WERI-Rb-1 (cell line): Measurements from ENCODE around the gene ZSCAN29.

ENCODE experiments used
- DNase-seq: peaks from one replicate; pipeline ENCODE4 v3.0.0-alpha.2; 2020
- H3K27ac ChIP-seq: fragments of 250-450 bp; sonication (Bioruptor Pico); 2 replicates; pipeline ENCODE4 v1.5.1; 2020; ENCODE audit warnings: mild to moderate bottlenecking, moderate library complexity
- H3K27me3 ChIP-seq: fragments of 250-450 bp; sonication (Bioruptor Pico); 2 replicates; pipeline ENCODE4 v1.5.1; 2021; ENCODE audit warnings: mild to moderate bottlenecking, low read depth, moderate library complexity; ENCODE audit not compliant: insufficient read depth, severe bottlenecking
- H3K36me3 ChIP-seq: fragments of 250-450 bp; sonication (Bioruptor Pico); 2 replicates; pipeline ENCODE4 v1.5.1; 2020; ENCODE audit warnings: mild to moderate bottlenecking, moderate library complexity
- H3K4me3 ChIP-seq: 2 replicates; pipeline ENCODE4 v1.5.1; 2011; ENCODE audit warnings: low read depth, mild to moderate bottlenecking, control low read depth, low read length
- H3K9me3 ChIP-seq: fragments of 250-450 bp; sonication (Bioruptor Pico); 2 replicates; pipeline ENCODE4 v1.5.1; 2021; ENCODE audit warnings: mild to moderate bottlenecking, moderate library complexity; ENCODE audit not compliant: severe bottlenecking
- TF ChIP-seq, protein P1 (sequence below): IDR thresholded peaks from 2 replicates; pipeline ENCODE4 v1.5.1; 2011; ENCODE audit warnings: low read depth, mild to moderate bottlenecking, control low read depth, inconsistent platforms, low read length

The ZSCAN29 gene

DNA sequence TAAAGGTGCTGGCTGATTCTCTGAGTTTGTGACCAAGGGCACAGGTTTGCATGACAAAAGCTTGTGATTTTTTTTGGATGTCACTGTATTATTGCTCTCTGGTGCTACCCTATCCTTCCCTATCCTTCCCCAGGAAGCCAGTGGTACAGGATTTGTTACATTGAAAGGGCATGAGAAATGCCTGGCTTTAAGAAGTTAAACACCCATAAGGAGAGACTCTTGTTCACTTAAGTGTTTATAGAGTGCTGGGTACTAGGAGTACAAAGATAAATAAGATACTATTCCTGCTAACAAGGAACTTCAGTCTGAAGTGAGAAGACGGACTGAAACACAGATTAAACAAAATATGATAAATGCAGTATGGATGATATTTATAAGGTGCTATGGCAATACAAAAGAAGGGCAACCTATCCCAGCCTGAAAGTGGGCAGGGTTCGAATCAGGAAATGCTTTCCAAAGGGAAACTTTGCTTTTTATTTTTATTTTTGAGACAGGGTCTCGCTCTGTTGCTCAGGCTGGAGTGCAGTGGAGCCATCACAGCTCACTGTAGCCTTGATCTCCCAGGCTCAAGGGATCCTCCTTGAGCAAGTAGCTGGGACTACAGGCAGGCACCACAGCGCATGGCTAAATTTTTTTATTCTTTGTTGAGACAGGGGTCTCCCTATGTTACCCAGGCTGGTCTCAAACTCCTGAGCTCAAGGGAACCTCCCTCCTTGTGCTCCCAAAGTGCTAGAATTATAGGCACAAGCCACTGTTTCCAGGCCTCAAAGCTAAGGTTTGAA is 51.7 kb downstream of the ZSCAN29 start:
- DNase-seq = no peak
- Histone ChIP-seq H3K27ac (no peak overlapping the region), H3K36me3 (no peaks in the 10 kb centered on the region), H3K4me3 (no peak overlapping the region), H3K9me3 (no peaks in the 10 kb centered on the region), H3K27me3 (no peaks in the 10 kb centered on the region)
- TF ChIP-seq, protein P1, sequence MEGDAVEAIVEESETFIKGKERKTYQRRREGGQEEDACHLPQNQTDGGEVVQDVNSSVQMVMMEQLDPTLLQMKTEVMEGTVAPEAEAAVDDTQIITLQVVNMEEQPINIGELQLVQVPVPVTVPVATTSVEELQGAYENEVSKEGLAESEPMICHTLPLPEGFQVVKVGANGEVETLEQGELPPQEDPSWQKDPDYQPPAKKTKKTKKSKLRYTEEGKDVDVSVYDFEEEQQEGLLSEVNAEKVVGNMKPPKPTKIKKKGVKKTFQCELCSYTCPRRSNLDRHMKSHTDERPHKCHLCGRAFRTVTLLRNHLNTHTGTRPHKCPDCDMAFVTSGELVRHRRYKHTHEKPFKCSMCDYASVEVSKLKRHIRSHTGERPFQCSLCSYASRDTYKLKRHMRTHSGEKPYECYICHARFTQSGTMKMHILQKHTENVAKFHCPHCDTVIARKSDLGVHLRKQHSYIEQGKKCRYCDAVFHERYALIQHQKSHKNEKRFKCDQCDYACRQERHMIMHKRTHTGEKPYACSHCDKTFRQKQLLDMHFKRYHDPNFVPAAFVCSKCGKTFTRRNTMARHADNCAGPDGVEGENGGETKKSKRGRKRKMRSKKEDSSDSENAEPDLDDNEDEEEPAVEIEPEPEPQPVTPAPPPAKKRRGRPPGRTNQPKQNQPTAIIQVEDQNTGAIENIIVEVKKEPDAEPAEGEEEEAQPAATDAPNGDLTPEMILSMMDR = no peak

DNA sequence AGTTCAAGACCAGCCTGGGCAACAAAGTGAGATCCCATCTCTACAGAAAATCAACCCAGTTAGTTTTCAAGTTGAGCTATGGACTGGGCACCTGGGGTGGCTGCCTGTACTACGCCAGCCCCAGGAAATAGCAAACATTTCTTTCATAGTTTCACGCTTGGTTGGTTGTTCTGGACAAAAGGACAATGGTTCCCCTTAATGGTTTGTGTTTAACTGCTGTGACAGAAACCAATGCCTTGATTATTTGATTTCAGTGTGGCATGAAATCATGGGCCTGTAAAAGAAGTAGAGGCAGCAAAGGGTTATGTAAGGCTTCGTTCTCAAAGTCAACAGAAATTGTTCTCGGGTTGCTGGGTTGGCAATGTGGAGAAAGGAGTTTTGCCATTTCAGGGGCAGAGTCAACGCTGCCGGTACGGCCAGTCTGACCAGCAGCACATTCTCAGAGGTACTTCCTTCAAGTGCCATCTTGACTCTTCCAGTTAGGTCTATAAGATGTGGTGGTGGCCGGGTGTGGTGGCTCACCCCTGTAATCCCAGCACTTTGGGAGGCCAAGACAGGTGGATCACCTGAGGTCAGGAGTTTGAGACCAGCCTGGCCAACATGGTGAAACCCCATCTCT is 53.2 kb downstream of the ZSCAN29 start:
- no peaks in the 10 kb centered on the region for H3K9me3 ChIP-seq
- H3K27me3 ChIP-seq = no peaks in the 10 kb centered on the region
- no peak overlapping the region for H3K27ac ChIP-seq
- no peak for DNase-seq
- TF ChIP-seq, protein P1 = no peak
- H3K36me3 ChIP-seq = no peaks in the 10 kb centered on the region
- H3K4me3 ChIP-seq = no peak overlapping the region

DNA sequence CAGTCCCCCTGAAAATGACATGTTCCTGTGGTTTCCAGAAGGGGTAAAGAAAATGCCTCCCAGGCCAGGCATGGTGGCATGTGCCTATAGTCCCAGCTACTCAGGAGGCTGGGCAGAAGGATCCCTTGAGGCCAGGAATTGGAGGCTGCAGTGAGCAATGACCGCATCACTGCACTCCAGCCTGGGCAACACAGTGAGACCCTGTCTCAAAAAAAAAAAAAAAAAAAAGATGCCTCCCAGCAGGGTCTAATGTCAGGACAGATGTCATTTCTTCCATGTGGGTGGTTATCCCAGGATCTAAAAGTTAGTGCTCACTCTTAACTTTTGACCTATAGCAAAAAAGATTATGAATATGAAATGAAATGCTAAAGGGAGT is 53.9 kb downstream of the ZSCAN29 start:
- no peaks in the 10 kb centered on the region for H3K36me3 ChIP-seq
- H3K4me3 ChIP-seq = no peak overlapping the region
- DNase-seq = no peak
- TF ChIP-seq, protein P1 = no peak
- no peak overlapping the region for H3K27ac ChIP-seq
- no peaks in the 10 kb centered on the region for H3K9me3 ChIP-seq
- no peaks in the 10 kb centered on the region for H3K27me3 ChIP-seq

DNA sequence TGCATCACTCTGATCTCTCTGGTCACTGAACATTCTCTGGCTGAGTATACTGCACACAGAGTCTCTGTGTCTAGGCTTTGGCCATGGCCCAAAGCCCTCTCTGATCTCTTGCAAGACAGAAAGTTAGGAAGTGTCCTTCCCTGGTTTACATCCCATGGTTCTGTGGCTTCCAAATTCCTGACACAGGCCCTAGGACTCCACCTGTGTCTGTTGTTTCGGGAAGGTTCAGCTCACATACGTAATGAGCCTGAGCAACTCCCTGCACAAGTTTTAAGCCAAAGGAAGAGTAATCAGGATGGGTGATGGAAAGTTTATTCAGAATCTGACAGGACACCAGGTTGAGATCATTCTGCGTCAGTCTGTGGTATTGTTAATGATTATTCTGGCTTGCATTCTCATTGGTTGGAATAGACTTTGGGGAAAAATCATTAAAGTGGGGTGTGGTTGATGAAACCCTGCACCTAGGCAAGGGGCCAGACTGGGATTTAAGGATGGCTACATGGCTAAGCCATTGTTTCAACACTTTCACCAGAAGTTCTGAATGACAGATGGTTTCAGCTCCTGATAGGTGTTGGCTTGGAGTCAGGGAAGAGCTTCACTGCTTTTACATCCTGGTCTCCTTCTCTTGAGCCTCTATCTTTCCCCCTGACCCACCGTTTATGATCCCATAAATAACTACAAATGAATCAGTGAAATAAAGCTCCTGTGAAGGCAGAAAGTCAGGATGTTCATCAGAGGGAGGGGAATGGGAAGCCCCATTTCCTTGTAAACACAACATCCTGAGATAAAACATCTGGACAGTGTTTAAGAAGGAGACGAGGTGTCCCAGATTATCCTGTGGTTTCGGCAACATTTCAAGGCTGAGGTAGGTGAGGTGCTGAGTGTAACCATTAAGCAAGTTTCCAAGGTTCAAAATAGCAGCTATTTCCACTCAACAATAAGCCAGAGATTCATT is 54.5 kb downstream of the ZSCAN29 start:
- no peaks in the 10 kb centered on the region for H3K9me3 ChIP-seq
- no peaks in the 10 kb centered on the region for H3K36me3 ChIP-seq
- H3K27me3 ChIP-seq = no peaks in the 10 kb centered on the region
- no peak overlapping the region for H3K4me3 ChIP-seq
- H3K27ac ChIP-seq = no peak overlapping the region
- TF ChIP-seq, protein P1 = no peak
- DNase-seq = no peak

- Histone ChIP-seq H3K27me3 (no peaks in the 10 kb centered on the region), H3K9me3 (no peaks in the 10 kb centered on the region), H3K4me3 (no peak overlapping the region), H3K36me3 (no peaks in the 10 kb centered on the region), H3K27ac (no peak overlapping the region)
- TF ChIP-seq, protein P1 = no peak
- DNase-seq = no peak
Measured at GRCh38 chr15:43314171-43314570, 56.7 kb downstream of the ZSCAN29 start.
